Fibroblast of lung (primary cell): ENCODE results near the gene SRP72.

Experiments used
- EZH2 ChIP-seq: IDR thresholded peaks from 2 replicates; pipeline ENCODE4 v1.5.1; 2012; ENCODE audit warnings: low read length, control low read depth, mild to moderate bottlenecking; ENCODE audit errors: missing control alignments
- TF ChIP-seq, protein P1 (sequence below), 2 donors: IDR thresholded peaks in 1 of 2; conservative IDR thresholded peaks in 1 of 2; 1 replicate in 1 of 2; 2 replicates in 1 of 2; pipeline ENCODE4 v1.5.1; 2011 to 2012; ENCODE audit warnings: low read length in 2 of 2, control low read depth in 1 of 2, inconsistent platforms in 1 of 2, low read depth in 1 of 2, mild to moderate bottlenecking in 1 of 2

DNA sequence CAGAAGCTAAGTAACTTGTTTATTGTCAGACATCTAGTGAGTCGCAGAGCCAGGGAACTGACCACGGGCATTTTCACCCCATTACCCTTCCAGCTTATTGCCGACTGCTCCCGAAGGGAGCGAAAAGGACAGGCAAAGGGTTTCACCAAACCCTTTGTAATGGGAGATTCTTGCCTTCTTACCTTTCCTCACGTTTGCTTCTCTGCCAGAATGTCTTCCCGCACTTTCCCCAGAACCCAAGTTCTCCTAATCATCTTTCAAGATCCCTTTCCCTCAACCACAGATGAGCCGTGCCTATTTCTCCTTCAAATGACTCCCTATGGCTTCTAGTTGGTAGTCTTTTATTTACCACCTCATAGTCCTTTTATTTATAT, 520 bp upstream of the SRP72 start:
- TF ChIP-seq, protein P1, sequence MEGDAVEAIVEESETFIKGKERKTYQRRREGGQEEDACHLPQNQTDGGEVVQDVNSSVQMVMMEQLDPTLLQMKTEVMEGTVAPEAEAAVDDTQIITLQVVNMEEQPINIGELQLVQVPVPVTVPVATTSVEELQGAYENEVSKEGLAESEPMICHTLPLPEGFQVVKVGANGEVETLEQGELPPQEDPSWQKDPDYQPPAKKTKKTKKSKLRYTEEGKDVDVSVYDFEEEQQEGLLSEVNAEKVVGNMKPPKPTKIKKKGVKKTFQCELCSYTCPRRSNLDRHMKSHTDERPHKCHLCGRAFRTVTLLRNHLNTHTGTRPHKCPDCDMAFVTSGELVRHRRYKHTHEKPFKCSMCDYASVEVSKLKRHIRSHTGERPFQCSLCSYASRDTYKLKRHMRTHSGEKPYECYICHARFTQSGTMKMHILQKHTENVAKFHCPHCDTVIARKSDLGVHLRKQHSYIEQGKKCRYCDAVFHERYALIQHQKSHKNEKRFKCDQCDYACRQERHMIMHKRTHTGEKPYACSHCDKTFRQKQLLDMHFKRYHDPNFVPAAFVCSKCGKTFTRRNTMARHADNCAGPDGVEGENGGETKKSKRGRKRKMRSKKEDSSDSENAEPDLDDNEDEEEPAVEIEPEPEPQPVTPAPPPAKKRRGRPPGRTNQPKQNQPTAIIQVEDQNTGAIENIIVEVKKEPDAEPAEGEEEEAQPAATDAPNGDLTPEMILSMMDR (conservative IDR thresholded peaks at IDR 0.05 in 1 of 2, IDR thresholded peaks at IDR 0.05 in 1 of 2; ENCODE audit: low read depth in 1 of 2, low read length in 2 of 2), result no peak
- TF ChIP-seq EZH2, result no peak
